Astrocyte (in vitro differentiated cells and primary cell): ENCODE results near the gene KDR. TPM values are rescaled to one million over a fixed set of nuclear protein-coding genes. Genes with fewer than 3 reads are reported as not detected.

Experiments used
- DNase-seq: peaks from one replicate; pipeline ENCODE4 v3.0.0-alpha.2; 2010; ENCODE audit warnings: low read depth
- FAIRE-seq: peaks from 2 replicates; lab custom pipeline; 2011; peaks lifted over from hg19 to GRCh38; lab: Jason Lieb, UNC
- H2AFZ ChIP-seq: 2 replicates; pipeline ENCODE4 v1.6.0; 2012; ENCODE audit warnings: low read depth, low read length, inconsistent platforms
- H3K27ac ChIP-seq: 2 replicates; pipeline ENCODE4 v1.5.1; 2011; ENCODE audit warnings: low read depth, low read length, inconsistent platforms
- H3K27me3 ChIP-seq: 2 replicates; pipeline ENCODE4 v1.6.0; 2011; ENCODE audit warnings: low read length, inconsistent platforms; ENCODE audit not compliant: insufficient read depth
- H3K36me3 ChIP-seq: 2 replicates; pipeline ENCODE4 v1.5.1; 2011; ENCODE audit warnings: low read length, inconsistent platforms; ENCODE audit not compliant: insufficient read depth
- H3K4me1 ChIP-seq: 2 replicates; pipeline ENCODE4 v1.5.1; 2011; ENCODE audit warnings: low read length, inconsistent platforms; ENCODE audit not compliant: insufficient read depth
- H3K4me2 ChIP-seq: 2 replicates; pipeline ENCODE4 v1.6.0; 2012; ENCODE audit warnings: low read length, inconsistent platforms
- H3K4me3 ChIP-seq: 2 replicates; pipeline ENCODE4 v1.5.1; 2011; ENCODE audit warnings: low read depth, mild to moderate bottlenecking, low read length, inconsistent platforms; ENCODE audit not compliant: insufficient read depth
- H3K79me2 ChIP-seq: 2 replicates; pipeline ENCODE4 v1.6.0; 2012; ENCODE audit warnings: mild to moderate bottlenecking, low read length, inconsistent platforms; ENCODE audit not compliant: insufficient read depth
- H3K9ac ChIP-seq: 2 replicates; pipeline ENCODE4 v1.6.0; 2012; ENCODE audit warnings: mild to moderate bottlenecking, low read length, inconsistent platforms
- H3K9me3 ChIP-seq: 2 replicates; pipeline ENCODE4 v1.5.1; 2012; ENCODE audit warnings: low read depth, mild to moderate bottlenecking, low read length, inconsistent platforms; ENCODE audit not compliant: insufficient read depth
- H4K20me1 ChIP-seq: 2 replicates; pipeline ENCODE4 v1.6.0; 2012; ENCODE audit warnings: low read length, inconsistent platforms; ENCODE audit not compliant: insufficient read depth
- H3K27ac Mint-ChIP-seq: one replicate; pipeline ENCODE4 v1.8.0; 2021; ENCODE audit warnings: mild to moderate bottlenecking, mixed read lengths; ENCODE audit not compliant: unreplicated experiment
- H3K27me3 Mint-ChIP-seq: one replicate; pipeline ENCODE4 v1.8.0; 2021; ENCODE audit warnings: low read depth, mixed read lengths; ENCODE audit not compliant: unreplicated experiment
- H3K36me3 Mint-ChIP-seq: one replicate; pipeline ENCODE4 v1.8.0; 2021; ENCODE audit warnings: low read depth, mixed read lengths; ENCODE audit not compliant: unreplicated experiment
- H3K4me1 Mint-ChIP-seq: one replicate; pipeline ENCODE4 v1.8.0; 2021; ENCODE audit warnings: low read depth, mixed read lengths; ENCODE audit not compliant: unreplicated experiment
- H3K4me3 Mint-ChIP-seq: one replicate; pipeline ENCODE4 v1.8.0; 2021; ENCODE audit warnings: mild to moderate bottlenecking, moderate library complexity, mixed read lengths; ENCODE audit not compliant: unreplicated experiment
- H3K9me3 Mint-ChIP-seq: one replicate; pipeline ENCODE4 v1.8.0; 2021; ENCODE audit warnings: mild to moderate bottlenecking, mixed read lengths; ENCODE audit not compliant: unreplicated experiment
- CTCF ChIP-seq: IDR thresholded peaks from 2 replicates; pipeline ENCODE4 v1.5.1; 2011; ENCODE audit warnings: low read depth, mild to moderate bottlenecking, inconsistent platforms, low read length, moderate library complexity; ENCODE audit not compliant: insufficient read depth
- EZH2 ChIP-seq: IDR thresholded peaks from 2 replicates; pipeline ENCODE4 v1.6.1; 2012; ENCODE audit warnings: mild to moderate bottlenecking, low read length, inconsistent platforms; ENCODE audit not compliant: insufficient read depth
- total RNA-seq: library from RNA; stranded (reverse); gene quantifications from 2 replicates; pipeline ENCODE4 v1.2.1, GENCODE V29; 2021

KDR gene
- total RNA-seq, 1 donor from 2014 or later: 2.5 TPM

DNA sequence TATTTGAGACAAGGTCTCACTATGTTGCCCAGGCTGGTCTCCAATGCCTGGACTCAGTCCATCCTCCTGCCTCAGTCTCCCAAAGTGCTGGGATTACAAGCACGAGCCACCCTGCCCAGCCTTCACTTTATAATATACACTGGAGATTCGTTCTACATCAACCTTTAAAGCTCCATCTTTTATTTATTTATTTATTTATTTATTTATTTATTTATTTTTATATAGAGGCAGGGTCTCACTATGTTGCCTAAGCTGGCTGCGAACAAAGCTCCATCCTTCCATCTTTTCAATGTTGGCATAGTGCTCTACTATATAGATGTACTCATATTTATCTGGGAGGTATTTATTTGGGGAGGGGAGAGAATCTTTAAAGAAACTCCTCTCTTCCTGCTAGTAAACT lies 1.7 kb upstream of the KDR start:
- Histone ChIP-seq H3K27me3 (peaks cover 2% of the 10 kb centered on the region), H3K4me2 (no peak overlapping the region), H3K27ac (no peak overlapping the region), H4K20me1 (no peaks in the 10 kb centered on the region), H3K9me3 (no peaks in the 10 kb centered on the region), H2AFZ (no peak overlapping the region), H3K9ac (no peak overlapping the region), H3K36me3 (no peaks in the 10 kb centered on the region), H3K79me2 (peaks cover 3% of the 10 kb centered on the region), H3K4me1 (peaks cover 16% of the 10 kb centered on the region), H3K4me3 (no peak overlapping the region)
- DNase-seq: no peak
- peaks cover 6% of the 10 kb centered on the region for H3K4me1 Mint-ChIP-seq
- TF ChIP-seq CTCF (no peak), EZH2 (no peak)
- no peaks in the 10 kb centered on the region for H3K36me3 Mint-ChIP-seq
- FAIRE-seq: no peak
- peaks cover 10% of the 10 kb centered on the region for H3K9me3 Mint-ChIP-seq
- H3K27me3 Mint-ChIP-seq: peaks cover 20% of the 10 kb centered on the region
- H3K27ac Mint-ChIP-seq: no peak overlapping the region
- H3K4me3 Mint-ChIP-seq: no peak overlapping the region

DNA sequence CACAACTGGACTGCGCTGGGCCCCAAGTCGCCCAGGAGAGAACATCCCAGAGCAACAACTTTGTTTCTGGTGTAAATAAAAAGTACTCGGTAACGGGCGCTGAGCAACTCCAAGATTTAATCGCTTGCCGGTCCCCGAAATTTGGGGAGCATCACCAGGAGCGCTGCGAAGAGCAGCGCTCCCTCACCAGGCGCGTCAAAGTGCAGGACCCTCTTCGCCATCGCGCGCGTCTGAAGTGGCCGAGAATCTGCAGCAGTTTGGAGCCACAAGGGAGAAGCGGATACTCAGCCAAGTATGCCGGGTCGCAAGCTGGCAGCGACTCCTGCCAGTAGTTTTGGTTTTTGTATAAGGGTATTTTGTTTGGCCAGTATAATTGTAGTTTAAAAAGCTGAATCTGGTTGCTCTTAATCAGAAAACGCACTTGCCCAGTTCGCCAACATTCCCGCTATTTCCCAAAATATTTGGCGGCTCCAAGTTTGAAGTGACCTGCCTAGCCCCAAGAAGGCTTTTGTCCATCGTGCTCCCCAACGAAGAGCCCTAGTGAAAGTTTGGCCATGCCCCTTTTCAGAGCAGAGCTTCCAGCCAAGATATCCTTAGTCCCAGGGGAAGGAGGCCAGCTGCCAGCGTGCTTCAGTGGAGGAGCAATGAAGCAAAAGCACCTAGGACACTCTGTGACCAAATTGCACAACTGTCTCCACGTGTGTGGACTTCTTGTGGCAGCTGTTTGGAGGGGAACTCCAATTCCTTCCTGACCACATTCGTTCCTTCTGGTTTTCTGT lies 557 bp upstream of the KDR start:
- peak overlapping the region; percentile 68 for H3K9ac ChIP-seq
- no peak for TF ChIP-seq EZH2
- no peak for TF ChIP-seq CTCF
- no peaks in the 10 kb centered on the region for H3K9me3 ChIP-seq
- peaks cover 16% of the 10 kb centered on the region for H3K4me1 ChIP-seq
- no peaks in the 10 kb centered on the region for H4K20me1 ChIP-seq
- Mint-ChIP-seq H3K27me3 (peaks cover 20% of the 10 kb centered on the region), H3K27ac (no peak overlapping the region), H3K9me3 (peaks cover 10% of the 10 kb centered on the region), H3K4me1 (peaks cover 6% of the 10 kb centered on the region), H3K36me3 (no peaks in the 10 kb centered on the region), H3K4me3 (peak overlapping the region; percentile 91)
- FAIRE-seq (no peak), DNase-seq (peak; percentile 14)
- peaks cover 2% of the 10 kb centered on the region for H3K27me3 ChIP-seq
- no peaks in the 10 kb centered on the region for H3K36me3 ChIP-seq
- peak overlapping the region; percentile 70 for H3K4me3 ChIP-seq
- H3K27ac ChIP-seq: no peak overlapping the region
- peak overlapping the region; percentile 91 for H2AFZ ChIP-seq
- peak overlapping the region; percentile 99 for H3K4me2 ChIP-seq
- peaks cover 3% of the 10 kb centered on the region for H3K79me2 ChIP-seq
